K562 (cell line): ENCODE results near the gene CGB3. TPM values are rescaled to one million over a fixed set of nuclear protein-coding genes. Genes with fewer than 3 reads are reported as not detected.
"Not testable (repeated sequence)": the region's sequence is repeated elsewhere in the genome, so short reads cannot be mapped to it uniquely, and the experiment has no call there.

Source experiments
- ATAC-seq: fragments of 200-7000 bp; cut with Tn5 transposase; 3 replicates; pipeline ENCODE4 v1.9.1; 2020; ENCODE audit warnings: moderate library complexity
- BruUV-seq: library from RNA; stranded (reverse); fragments of 400-500 nt; replicated peaks from 2 replicates; lab custom pipeline; 2021; lab: Mats Ljungman, UMichigan
- CTCF ChIA-PET: fragments of 300-600 bp; formaldehyde crosslinking; extraction: SDS; loops from one replicate; lab custom pipeline; 2021; ENCODE audit warnings: low intra/inter-chr PET ratio; lab: Yijun Ruan, JAX
- POLR2A ChIA-PET: fragments of 300-600, 350-650 bp; sonication (Branson Sonifier 250); formaldehyde crosslinking; extraction: SDS; loops from one replicate; lab custom pipeline; 2021; ENCODE audit warnings: antibody characterized with exemption, inconsistent platforms; lab: Yijun Ruan, JAX
- DNase-seq, 4 experiments: peaks; one replicate each; pipeline versions ENCODE4 v3.0.0 to v3.0.0-alpha.2; 2011 to 2018; ENCODE audit warnings: low spot score in 3 of 4, mixed read lengths in 3 of 4; ENCODE audit errors: extremely low read depth in 1 of 4
- FAIRE-seq: peaks from 2 replicates; lab custom pipeline; 2011; peaks lifted over from hg19 to GRCh38; lab: Jason Lieb, UNC
- H2AFZ ChIP-seq: 2 replicates; pipeline ENCODE4 v1.6.0; 2011; ENCODE audit warnings: low read depth, low read length, control low read depth, inconsistent platforms
- H3K27ac ChIP-seq: fragments of 200-600 bp; 3 replicates; pipeline ENCODE4 v1.8.0; 2011; ENCODE audit warnings: low read depth, mild to moderate bottlenecking, control low read depth, inconsistent platforms, low read length, moderate library complexity, mixed read lengths; ENCODE audit errors: extremely low read depth
- H3K27me3 ChIP-seq, 2 experiments: fragments of 300-600 bp in 1 of 2; 2 replicates in 1 of 2; 3 replicates in 1 of 2; pipeline versions ENCODE4 v1.6.0 to v1.8.0; 2011; ENCODE audit warnings: inconsistent platforms in 2 of 2, low read length in 2 of 2, mild to moderate bottlenecking in 1 of 2, mixed read lengths in 1 of 2, moderate library complexity in 1 of 2; ENCODE audit not compliant: control insufficient read depth in 2 of 2, insufficient read depth in 2 of 2
- H3K36me3 ChIP-seq: fragments of 300-600 bp; 3 replicates; pipeline ENCODE4 v1.8.0; 2011; ENCODE audit warnings: mild to moderate bottlenecking, low read length, inconsistent platforms; ENCODE audit not compliant: control insufficient read depth, insufficient read depth
- H3K4me1 ChIP-seq, 2 experiments: fragments of 200-600 bp in 1 of 2; replicated peaks in 1 of 2; 2 replicates in 1 of 2; 3 replicates in 1 of 2; pipeline versions ENCODE4 v1.5.1 to v1.8.0; 2011; ENCODE audit warnings: inconsistent platforms in 2 of 2, low read length in 2 of 2, mild to moderate bottlenecking in 1 of 2, mixed read lengths in 1 of 2, moderate library complexity in 1 of 2; ENCODE audit not compliant: control insufficient read depth in 2 of 2, insufficient read depth in 2 of 2
- H3K4me2 ChIP-seq: 2 replicates; pipeline ENCODE4 v1.6.1; 2011; ENCODE audit warnings: low read length, control low read depth, inconsistent platforms, mixed read lengths; ENCODE audit not compliant: insufficient read depth
- H3K4me3 ChIP-seq: fragments of 200-600 bp; sonication (generic), shearing (Covaris generic); 2 replicates; pipeline ENCODE4 v1.5.1; 2016; ENCODE audit warnings: control low read depth, inconsistent platforms
- H3K79me2 ChIP-seq: fragments of 200-600 bp; 3 replicates; pipeline ENCODE4 v1.8.0; 2011; ENCODE audit warnings: low read length, inconsistent platforms; ENCODE audit not compliant: control insufficient read depth, insufficient read depth
- H3K9ac ChIP-seq, 2 experiments: 2 replicates each; pipeline versions ENCODE4 v1.6.0 to v1.6.1; 2011; ENCODE audit warnings: low read depth in 2 of 2, low read length in 2 of 2, control low read depth in 1 of 2, inconsistent platforms in 1 of 2, mild to moderate bottlenecking in 1 of 2, mixed read lengths in 1 of 2; ENCODE audit not compliant: insufficient read depth in 1 of 2
- H3K9me1 ChIP-seq: one replicate; pipeline ENCODE4 v1.6.0; 2011; ENCODE audit warnings: inconsistent platforms, mild to moderate bottlenecking, low read length, moderate library complexity; ENCODE audit not compliant: control insufficient read depth, insufficient read depth
- H3K9me3 ChIP-seq: replicated peaks from 2 replicates; pipeline ENCODE4 v1.5.1; 2011; ENCODE audit warnings: low read depth, low read length, inconsistent platforms; ENCODE audit not compliant: control insufficient read depth, insufficient read depth
- H4K20me1 ChIP-seq: replicated peaks from 2 replicates; pipeline ENCODE4 v1.6.1; 2011; ENCODE audit warnings: low read length, inconsistent platforms, mixed read lengths; ENCODE audit not compliant: control insufficient read depth, insufficient read depth
- ATF7 ChIP-seq: fragments of 450-650 bp; IDR thresholded peaks from 2 replicates; pipeline ENCODE4 v1.7.1; 2014; ENCODE audit warnings: mild to moderate bottlenecking, moderate library complexity
- BHLHE40 ChIP-seq: IDR thresholded peaks from 2 replicates; pipeline ENCODE4 v1.6.1; 2011; ENCODE audit warnings: low read length, improper control_type of control experiment
- HCFC1 ChIP-seq: IDR thresholded peaks from 2 replicates; pipeline ENCODE4 v1.6.1; 2012; ENCODE audit warnings: low read depth, low read length, improper control_type of control experiment
- JUN ChIP-seq, 2 experiments: sonication (generic) in 1 of 2; formaldehyde crosslinking in 1 of 2; IDR thresholded peaks; 2 replicates each; pipeline versions ENCODE4 v1.6.1 to v1.8.0; 2012 to 2022; ENCODE audit warnings: borderline replicate concordance in 2 of 2, mild to moderate bottlenecking in 2 of 2, improper control_type of control experiment in 1 of 2, low read depth in 1 of 2, low read length in 1 of 2, missing genetic modification reagents in 1 of 2
- L3MBTL2 ChIP-seq: fragments of 450-650 bp; IDR thresholded peaks from 2 replicates; pipeline ENCODE4 v1.6.1; 2016; ENCODE audit warnings: mild to moderate bottlenecking, moderate library complexity
- LCOR ChIP-seq: sonication (generic); formaldehyde crosslinking; IDR thresholded peaks from 2 replicates; pipeline ENCODE4 v1.8.0; 2022; ENCODE audit warnings: mild to moderate bottlenecking, missing genetic modification reagents
- NRF1 ChIP-seq, 2 experiments: fragments of 450-650 bp; IDR thresholded peaks in 1 of 2; conservative IDR thresholded peaks in 1 of 2; 2 replicates each; pipeline ENCODE4 v1.6.1; 2014; ENCODE audit warnings: mild to moderate bottlenecking in 2 of 2
- POLR3A ChIP-seq: IDR thresholded peaks from 2 replicates; pipeline ENCODE4 v1.6.1; 2011; ENCODE audit warnings: borderline replicate concordance, mild to moderate bottlenecking, moderate library complexity; ENCODE audit not compliant: insufficient read length, insufficient read depth; ENCODE audit errors: extremely low read depth
- RBM25 ChIP-seq: fragments of 200-400 bp; formaldehyde crosslinking; IDR thresholded peaks from 2 replicates; pipeline ENCODE4 v1.6.1; 2018; ENCODE audit warnings: low read length, low read depth, moderate library complexity; ENCODE audit not compliant: severe bottlenecking
- RCOR1 ChIP-seq, 2 experiments: IDR thresholded peaks; 2 replicates each; pipeline ENCODE4 v1.6.1; 2012; ENCODE audit warnings: low read depth in 2 of 2, low read length in 2 of 2, borderline replicate concordance in 1 of 2, improper control_type of control experiment in 1 of 2
- TBP ChIP-seq: optimal IDR thresholded peaks from 2 replicates; pipeline ENCODE3; 2011; ENCODE audit warnings: low read depth, low read length, improper control_type of control experiment
- WGBS: fragments of 100-300 bp; shearing (Covaris generic); methylation state at CpG from one replicate; pipeline ENCODE4 v1.1.6; 2016; ENCODE audit warnings: low coverage, mixed read lengths; ENCODE audit not compliant: insufficient coverage; ENCODE audit errors: missing lambda C conversion rate; 5-methylcytosine and 5-hydroxymethylcytosine counted together
- in situ Hi-C: fragments of 300-500 bp; cut with MboI; formaldehyde crosslinking; loops from 4 replicates; pipeline ENCODE4 v1.15.0; 2018; ENCODE audit warnings: inconsistent platforms, mixed read lengths
- intact Hi-C: fragments of 100-400 bp; cut with micrococcal nuclease; formaldehyde crosslinking; loops from 2 replicates; pipeline ENCODE4 v1.14.2; 2022
- polyA plus RNA-seq, 8 experiments: library from polyadenylated mRNA; depleted of rRNA in 4 of 8; stranded (reverse) in 5 of 8; unstranded in 3 of 8; fragments of >200 nt; fragmentation: Nextera tagmentation in 2 of 8; fragmentation: Illumina TruSeq in 1 of 8; extraction: Ambion mirVana in 2 of 8; extraction: Trizol in 1 of 8; gene quantifications; 2 replicates each; pipeline versions ENCODE4 v1.2.1 to v1.2.3, GENCODE V29; 2011 to 2014; ENCODE audit warnings: inconsistent platforms in 1 of 8, missing spikeins in 1 of 8
- total RNA-seq, 7 experiments: library from RNA; depleted of rRNA in 6 of 7; stranded (reverse); fragments of >200 nt in 6 of 7; fragmentation: Illumina TruSeq in 2 of 7; extraction: Trizol in 2 of 7; gene quantifications; 2 replicates each; pipeline versions ENCODE4 v1.2.1 to v1.2.3, GENCODE V29; 2011 to 2021; ENCODE audit warnings: low replicate concordance in 1 of 7
- TF ChIP-seq, protein P1 (sequence below): sonication (generic); formaldehyde crosslinking; IDR thresholded peaks from 2 replicates; pipeline ENCODE4 v1.9.0; 2022; ENCODE audit warnings: mild to moderate bottlenecking, missing genetic modification reagents

Gene CGB3
- total and polyA plus RNA-seq, 9 of the 15 experiments (the other 6 are each of a cell fraction or from before 2014, with no cell fraction given), result not detected

DNA sequence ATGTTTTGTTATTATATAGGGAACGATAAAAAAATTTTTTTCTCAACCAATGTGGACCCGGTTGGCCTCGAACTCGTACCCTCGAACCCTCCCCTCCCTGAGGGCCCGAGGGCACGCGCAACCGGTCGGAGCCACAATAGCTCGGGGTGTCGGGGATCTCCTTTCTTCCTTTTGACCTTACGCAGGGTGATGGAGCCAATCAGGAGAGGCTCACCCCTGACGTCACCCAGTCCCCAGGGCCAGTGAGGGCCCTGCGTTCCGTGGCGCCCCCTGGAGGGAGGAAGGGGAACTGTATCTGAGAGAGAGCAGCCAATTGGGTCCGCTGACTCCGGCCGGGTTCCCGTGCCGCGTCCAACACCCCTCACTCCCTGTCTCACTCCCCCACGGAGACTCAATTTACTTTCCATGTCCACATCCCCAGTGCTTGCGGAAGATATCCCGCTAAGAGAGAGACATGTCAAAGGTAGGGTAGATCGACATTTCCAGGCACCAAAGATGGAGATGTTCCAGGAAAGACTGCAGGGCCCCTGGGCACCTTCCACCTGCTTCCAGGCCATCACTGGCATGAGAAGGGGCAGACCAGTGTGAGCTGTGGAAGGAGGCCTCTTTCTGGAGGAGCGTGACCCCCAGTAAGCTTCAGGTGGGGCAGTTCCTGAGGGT is 7.6 kb upstream of the CGB3 start, which contains the start of gene CGB2:
CGB2 (plus strand) TSS at position 249 of the 660 bp plus-strand sequence; CDS start at position 455, 206 bp downstream.
- intact Hi-C loops, H3K9me1 ChIP-seq, H3K9ac ChIP-seq, in situ Hi-C loops, H3K36me3 ChIP-seq, H3K27ac ChIP-seq, H3K27me3 ChIP-seq, H3K4me3 ChIP-seq, H4K20me1 ChIP-seq, H3K4me1 ChIP-seq, CTCF ChIA-PET, BruUV-seq, H3K79me2 ChIP-seq, H3K9me3 ChIP-seq: not testable (repeated sequence)
- DNase-seq (peak; percentile 88 to 91 (median 90)), ATAC-seq (peak; percentile 94), FAIRE-seq (peak; percentile 91)
- Histone ChIP-seq H2AFZ (0 out of 2 replicates have a peak within 1 kb of the TSS, but pooled peaks have one; percentile 26), H3K4me2 (peak within 1 kb of the TSS; percentile 56)
- POLR2A ChIA-PET, result interaction anchor here (0.6 kb wide), 1 partner anchor 12 kb away, joined by 3 read pairs; no protein-coding TSS in a partner anchor
- 4% methylated on average over 22 of the region's 28 CpGs for WGBS
- peak; percentile 16; the same call in 1 of the 2 replicates for TF ChIP-seq HCFC1
- TF ChIP-seq BHLHE40, result peak; percentile 52
- peak; percentile 37 for TF ChIP-seq RBM25
- TF ChIP-seq JUN (IDR thresholded peaks at IDR 0.05; ENCODE audit: borderline replicate concordance, low read depth, low read length), result 0 out of 2 replicates have a peak, but pooled peaks have one; percentile 19
- TF ChIP-seq JUN (CRISPR knock-in tag; IDR thresholded peaks at IDR 0.05; ENCODE audit: borderline replicate concordance), result 0 out of 2 replicates have a peak, but pooled peaks have one; percentile 48
- 0 out of 2 replicates have a peak, but pooled peaks have one; percentile 20 for TF ChIP-seq LCOR (CRISPR knock-in tag)
- peak in 1 of 2 experiments; percentile 87; a peak in 2 of 4 replicates for TF ChIP-seq RCOR1 (IDR thresholded peaks at IDR 0.05; ENCODE audit: borderline replicate concordance in 1 of 2, low read depth in 2 of 2, low read length in 2 of 2)
- peak; percentile 96 for TF ChIP-seq TBP
- peak; percentile 71 to 78 for TF ChIP-seq NRF1 (conservative IDR thresholded peaks at IDR 0.05 in 1 of 2, IDR thresholded peaks at IDR 0.05 in 1 of 2)
- peak; percentile 82 for TF ChIP-seq L3MBTL2
- TF ChIP-seq ATF7, result peak; percentile 97
- TF ChIP-seq, protein P1, sequence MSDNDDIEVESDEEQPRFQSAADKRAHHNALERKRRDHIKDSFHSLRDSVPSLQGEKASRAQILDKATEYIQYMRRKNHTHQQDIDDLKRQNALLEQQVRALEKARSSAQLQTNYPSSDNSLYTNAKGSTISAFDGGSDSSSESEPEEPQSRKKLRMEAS (CRISPR knock-in tag), result peak; percentile 34; the same call in 1 of the 2 replicates
- TF ChIP-seq POLR3A, result peak; percentile 79
